ENCODE results near the gene BIN2. TPM values are rescaled to one million over a fixed set of nuclear protein-coding genes. Genes with fewer than 3 reads are reported as not detected.

BIN2 gene
- total and polyA plus RNA-seq, 9 of the 15 experiments (the other 6 are each of a cell fraction or from before 2014, with no cell fraction given) = 0.04 to 0.39 (median 0.25) TPM; not detected in 1

GRCh38 chr12:51306507-51306906 lies 17.5 kb downstream of the BIN2 start:
- Histone ChIP-seq H3K27me3 (ENCODE audit: control insufficient read depth in 2 of 2, insufficient read depth in 2 of 2, low read length in 2 of 2) (no peaks in the 10 kb centered on the region), H3K36me3 (ENCODE audit: control insufficient read depth, insufficient read depth, low read length) (no peaks in the 10 kb centered on the region), H4K20me1 (replicated peaks; ENCODE audit: control insufficient read depth, insufficient read depth, low read length) (no peaks in the 10 kb centered on the region), H3K9me1 (ENCODE audit: control insufficient read depth, insufficient read depth, low read length) (no peaks in the 10 kb centered on the region), H3K9me3 (replicated peaks; ENCODE audit: control insufficient read depth, insufficient read depth, low read depth, low read length) (no peaks in the 10 kb centered on the region), H2AFZ (ENCODE audit: low read depth, low read length) (no peak overlapping the region), H3K4me1 (replicated peaks in 1 of 2; ENCODE audit: control insufficient read depth in 2 of 2, insufficient read depth in 2 of 2, low read length in 2 of 2) (no peaks in the 10 kb centered on the region), H3K9ac (ENCODE audit: insufficient read depth in 1 of 2, low read depth in 2 of 2, low read length in 2 of 2) (no peak overlapping the region), H3K4me2 (ENCODE audit: insufficient read depth, low read length) (no peak overlapping the region), H3K79me2 (ENCODE audit: control insufficient read depth, insufficient read depth, low read length) (no peaks in the 10 kb centered on the region), H3K27ac (ENCODE audit: extremely low read depth, low read depth, low read length) (no peak overlapping the region), H3K4me3 (no peak overlapping the region)
- DNase-seq (ENCODE audit: extremely low read depth in 1 of 4, low spot score in 3 of 4) (no peak), FAIRE-seq (no peak), ATAC-seq (no peak)
- intact Hi-C loops (cut with micrococcal nuclease) (loop anchor here (5.0 kb wide), 1 partner anchor 36 kb away; no protein-coding TSS in a partner anchor), in situ Hi-C loops (cut with MboI) (no loop called here)
- no TSS peak for BruUV-seq (replicated peaks)
- ChIA-PET CTCF (ENCODE audit: low intra/inter-chr PET ratio) (no interaction called here), POLR2A (interaction anchor here (0.7 kb wide), 1 partner anchor 10 kb away, joined by 3 read pairs; no protein-coding TSS in a partner anchor)
- 59% methylated on average over 5 of the region's 5 CpGs for WGBS (ENCODE audit: insufficient coverage, low coverage, missing lambda C conversion rate)
- no peak for TF ChIP-seq VEZF1 (CRISPR knock-in tag; IDR thresholded peaks at IDR 0.05)
- no peak for TF ChIP-seq NR1H2 (CRISPR knock-in tag; IDR thresholded peaks at IDR 0.05)
- TF ChIP-seq ZZZ3 (IDR thresholded peaks at IDR 0.05) = no peak
- no peak for TF ChIP-seq DEAF1 (CRISPR knock-in tag; IDR thresholded peaks at IDR 0.05)
- no peak for TF ChIP-seq ZC3H8 (IDR thresholded peaks at IDR 0.05)
- no peak for TF ChIP-seq TRIM25 (IDR thresholded peaks at IDR 0.05; ENCODE audit: borderline replicate concordance)
- no peak for TF ChIP-seq PATZ1 (CRISPR knock-in tag; IDR thresholded peaks at IDR 0.05; ENCODE audit: borderline replicate concordance)
- no peak for TF ChIP-seq ZNF133 (CRISPR knock-in tag; IDR thresholded peaks at IDR 0.05)
- no peak for TF ChIP-seq HDAC6 (IDR thresholded peaks at IDR 0.05; ENCODE audit: low read depth, low read length)
- TF ChIP-seq OTX1 (CRISPR knock-in tag; IDR thresholded peaks at IDR 0.05) = no peak
- TF ChIP-seq THAP12 (CRISPR knock-in tag; IDR thresholded peaks at IDR 0.05) = no peak
- no peak for TF ChIP-seq COPS2 (conservative IDR thresholded peaks at IDR 0.05)
- TF ChIP-seq CBFA2T2 (conservative IDR thresholded peaks at IDR 0.05) = no peak

Data from K562 (cell line).